Measurements from ENCODE around the gene EDC3.

EDC3 gene

DNA sequence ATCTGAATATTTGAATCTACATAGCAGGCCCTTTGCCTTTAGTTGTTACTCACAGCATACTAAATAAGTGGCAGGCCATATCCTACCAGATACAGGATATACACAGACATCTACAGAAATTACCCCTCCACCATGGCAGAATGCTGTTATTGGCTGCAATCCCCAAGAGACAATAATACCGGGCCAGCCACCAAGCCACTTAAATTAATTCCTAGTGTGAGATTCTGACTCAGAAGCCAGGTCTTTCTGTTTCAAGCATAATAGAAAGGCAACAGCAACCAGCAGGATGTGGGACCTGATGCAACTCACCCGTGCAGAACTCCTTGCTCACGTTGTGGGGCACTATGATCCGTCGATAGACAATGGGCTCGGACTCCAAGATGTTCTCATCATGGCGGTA, 40.4 kb downstream of the EDC3 start:
- Histone ChIP-seq H3K36me3 (ENCODE audit: control insufficient read depth, insufficient read depth, low read length) (peaks cover 12% of the 10 kb centered on the region), H3K4me1 (ENCODE audit: control insufficient read depth, insufficient read depth, low read length, poor library complexity, severe bottlenecking) (no peaks in the 10 kb centered on the region), H3K9me3 (ENCODE audit: control insufficient read depth, low read length) (no peaks in the 10 kb centered on the region), H3K27ac (ENCODE audit: insufficient read depth, low read length, poor library complexity, severe bottlenecking) (no peak overlapping the region), H3K4me3 (ENCODE audit: insufficient read depth, low read depth, low read length, poor library complexity, severe bottlenecking) (no peak overlapping the region), H3K27me3 (replicated peaks; ENCODE audit: control insufficient read depth, insufficient read depth, low read length, poor library complexity, severe bottlenecking) (no peaks in the 10 kb centered on the region)
- no peak for DNase-seq

DNA sequence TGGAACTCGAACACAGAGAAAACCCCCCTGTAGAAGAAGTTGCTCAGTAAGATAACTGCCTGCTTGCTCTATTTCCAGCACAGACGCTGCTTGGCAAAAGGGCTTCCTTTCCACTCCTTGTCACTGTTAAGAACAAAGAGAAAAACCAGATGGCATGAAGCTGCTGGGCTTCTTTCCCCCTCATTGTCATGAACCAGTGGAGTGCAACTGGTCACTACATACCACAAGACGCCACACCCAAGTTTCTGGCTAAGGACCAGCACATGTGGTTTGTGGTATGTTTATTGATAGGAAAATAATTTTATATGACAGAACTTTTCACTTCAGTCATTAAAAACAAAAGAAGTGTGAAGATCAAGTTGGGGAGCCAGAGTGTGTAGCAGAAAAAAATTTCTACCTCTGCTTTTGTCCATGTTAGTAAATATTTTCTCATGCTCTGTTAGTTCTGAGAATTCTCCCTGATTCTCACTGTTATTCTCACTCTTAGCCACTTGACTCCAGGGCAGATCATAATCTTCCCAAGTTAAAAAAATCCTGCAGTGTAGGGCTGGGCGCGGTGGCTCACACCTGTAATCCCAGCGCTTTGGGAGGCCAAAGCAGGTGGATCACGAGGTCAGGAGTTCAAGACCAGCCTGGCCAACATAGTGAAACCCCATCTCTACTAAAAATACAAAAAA, 42.3 kb downstream of the EDC3 start:
- no peak overlapping the region for H3K27ac ChIP-seq (ENCODE audit: insufficient read depth, low read length, poor library complexity, severe bottlenecking)
- no peaks in the 10 kb centered on the region for H3K27me3 ChIP-seq (replicated peaks; ENCODE audit: control insufficient read depth, insufficient read depth, low read length, poor library complexity, severe bottlenecking)
- no peaks in the 10 kb centered on the region for H3K9me3 ChIP-seq (ENCODE audit: control insufficient read depth, low read length)
- no peak for DNase-seq
- peaks cover 12% of the 10 kb centered on the region for H3K36me3 ChIP-seq (ENCODE audit: control insufficient read depth, insufficient read depth, low read length)
- no peak overlapping the region for H3K4me3 ChIP-seq (ENCODE audit: insufficient read depth, low read depth, low read length, poor library complexity, severe bottlenecking)
- no peaks in the 10 kb centered on the region for H3K4me1 ChIP-seq (ENCODE audit: control insufficient read depth, insufficient read depth, low read length, poor library complexity, severe bottlenecking)

- Histone ChIP-seq H3K27me3 (replicated peaks; ENCODE audit: control insufficient read depth, insufficient read depth, low read length, poor library complexity, severe bottlenecking) (no peaks in the 10 kb centered on the region), H3K4me1 (ENCODE audit: control insufficient read depth, insufficient read depth, low read length, poor library complexity, severe bottlenecking) (no peaks in the 10 kb centered on the region), H3K9me3 (ENCODE audit: control insufficient read depth, low read length) (no peaks in the 10 kb centered on the region), H3K4me3 (ENCODE audit: insufficient read depth, low read depth, low read length, poor library complexity, severe bottlenecking) (no peak overlapping the region), H3K27ac (ENCODE audit: insufficient read depth, low read length, poor library complexity, severe bottlenecking) (no peak overlapping the region), H3K36me3 (ENCODE audit: control insufficient read depth, insufficient read depth, low read length) (peaks cover 12% of the 10 kb centered on the region)
- no peak for DNase-seq
These were observed 44.5 kb downstream of the EDC3 start for GRCh38 chr15:74651242-74651741.

DNA sequence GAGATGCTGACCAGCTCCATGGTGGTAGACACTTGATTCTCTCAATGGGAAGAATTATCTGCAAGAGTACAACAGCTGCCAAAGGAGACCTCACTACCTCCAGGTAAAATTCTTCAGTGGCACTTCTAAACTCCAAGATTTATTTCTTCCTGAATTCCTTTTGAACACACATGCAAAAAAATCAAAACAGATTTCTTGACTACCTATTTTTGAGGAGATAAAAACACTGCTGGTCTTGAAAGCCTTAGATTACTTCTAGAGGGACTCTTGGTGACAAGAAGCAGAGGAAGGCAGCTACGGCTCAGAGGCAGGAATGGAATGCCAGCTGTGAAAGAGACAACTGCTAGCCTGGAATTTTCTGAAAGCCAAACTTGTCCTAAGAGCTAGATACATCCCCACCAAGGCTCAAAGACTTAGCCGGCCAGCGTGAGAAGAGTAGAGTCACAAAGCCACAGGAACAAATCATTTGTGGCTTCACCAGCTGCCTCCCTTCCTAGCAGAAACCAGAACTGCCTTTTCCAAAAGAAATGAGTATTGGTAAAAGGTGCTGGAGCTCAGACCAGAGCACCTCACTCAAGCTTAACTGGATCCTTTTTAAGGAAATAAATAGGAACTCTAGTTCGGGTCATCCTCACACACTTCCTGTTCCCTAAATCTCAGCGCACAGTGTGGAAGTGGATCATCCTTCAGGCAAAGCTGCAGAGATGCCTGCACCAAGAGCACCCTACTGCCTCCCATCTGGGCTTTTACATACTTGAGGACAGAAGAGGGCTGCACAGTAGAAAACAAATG, 47.6 kb downstream of the EDC3 start:
- Histone ChIP-seq H3K4me3 (ENCODE audit: insufficient read depth, low read depth, low read length, poor library complexity, severe bottlenecking) (no peak overlapping the region), H3K27ac (ENCODE audit: insufficient read depth, low read length, poor library complexity, severe bottlenecking) (no peak overlapping the region), H3K9me3 (ENCODE audit: control insufficient read depth, low read length) (no peaks in the 10 kb centered on the region), H3K36me3 (ENCODE audit: control insufficient read depth, insufficient read depth, low read length) (peaks cover 5% of the 10 kb centered on the region), H3K27me3 (replicated peaks; ENCODE audit: control insufficient read depth, insufficient read depth, low read length, poor library complexity, severe bottlenecking) (no peaks in the 10 kb centered on the region), H3K4me1 (ENCODE audit: control insufficient read depth, insufficient read depth, low read length, poor library complexity, severe bottlenecking) (no peaks in the 10 kb centered on the region)
- DNase-seq, result no peak

GRCh38 chr15:74646480-74646879, 49.3 kb downstream of the EDC3 start:
- H3K27me3 ChIP-seq (replicated peaks; ENCODE audit: control insufficient read depth, insufficient read depth, low read length, poor library complexity, severe bottlenecking), result no peaks in the 10 kb centered on the region
- no peak for DNase-seq
- H3K27ac ChIP-seq (ENCODE audit: insufficient read depth, low read length, poor library complexity, severe bottlenecking), result no peak overlapping the region
- H3K9me3 ChIP-seq (ENCODE audit: control insufficient read depth, low read length), result no peaks in the 10 kb centered on the region
- H3K4me1 ChIP-seq (ENCODE audit: control insufficient read depth, insufficient read depth, low read length, poor library complexity, severe bottlenecking), result no peaks in the 10 kb centered on the region
- H3K4me3 ChIP-seq (ENCODE audit: insufficient read depth, low read depth, low read length, poor library complexity, severe bottlenecking), result no peak overlapping the region
- peaks cover 4% of the 10 kb centered on the region for H3K36me3 ChIP-seq (ENCODE audit: control insufficient read depth, insufficient read depth, low read length)

DNA sequence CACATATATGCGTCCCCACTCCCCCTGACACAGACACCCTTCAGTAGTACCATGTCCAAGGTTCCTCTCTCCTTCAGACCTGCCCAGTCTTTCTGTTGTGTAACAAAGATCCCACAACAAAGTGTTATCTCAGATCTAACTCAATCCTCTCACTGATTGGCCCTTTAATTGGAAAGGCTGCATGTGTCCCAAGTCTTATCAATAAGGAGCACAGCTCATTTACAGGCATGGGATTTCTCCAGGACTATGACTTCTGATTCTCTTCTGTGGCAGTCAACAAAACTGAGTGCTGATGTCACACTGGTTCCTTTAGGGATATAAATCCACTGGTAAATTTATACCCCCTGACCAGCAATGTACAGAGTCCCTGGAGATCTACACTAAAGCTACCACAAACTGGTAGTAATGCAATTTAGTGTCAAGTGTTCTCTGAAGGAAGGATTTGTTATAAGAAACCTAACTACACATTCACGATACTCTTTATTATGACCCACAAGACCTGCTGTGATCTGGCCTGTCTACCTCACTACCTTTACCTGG, 52.1 kb downstream of the EDC3 start:
- no peaks in the 10 kb centered on the region for H3K9me3 ChIP-seq (ENCODE audit: control insufficient read depth, low read length)
- no peaks in the 10 kb centered on the region for H3K4me1 ChIP-seq (ENCODE audit: control insufficient read depth, insufficient read depth, low read length, poor library complexity, severe bottlenecking)
- H3K27me3 ChIP-seq (replicated peaks; ENCODE audit: control insufficient read depth, insufficient read depth, low read length, poor library complexity, severe bottlenecking), result no peaks in the 10 kb centered on the region
- H3K36me3 ChIP-seq (ENCODE audit: control insufficient read depth, insufficient read depth, low read length), result peaks cover 29% of the 10 kb centered on the region
- H3K27ac ChIP-seq (ENCODE audit: insufficient read depth, low read length, poor library complexity, severe bottlenecking), result no peak overlapping the region
- no peak for DNase-seq
- H3K4me3 ChIP-seq (ENCODE audit: insufficient read depth, low read depth, low read length, poor library complexity, severe bottlenecking), result no peak overlapping the region

- H3K9me3 ChIP-seq (ENCODE audit: control insufficient read depth, low read length), result no peaks in the 10 kb centered on the region
- peaks cover 31% of the 10 kb centered on the region for H3K36me3 ChIP-seq (ENCODE audit: control insufficient read depth, insufficient read depth, low read length)
- H3K27ac ChIP-seq (ENCODE audit: insufficient read depth, low read length, poor library complexity, severe bottlenecking), result no peak overlapping the region
- no peaks in the 10 kb centered on the region for H3K4me1 ChIP-seq (ENCODE audit: control insufficient read depth, insufficient read depth, low read length, poor library complexity, severe bottlenecking)
- no peak overlapping the region for H3K4me3 ChIP-seq (ENCODE audit: insufficient read depth, low read depth, low read length, poor library complexity, severe bottlenecking)
- DNase-seq, result no peak
- H3K27me3 ChIP-seq (replicated peaks; ENCODE audit: control insufficient read depth, insufficient read depth, low read length, poor library complexity, severe bottlenecking), result no peaks in the 10 kb centered on the region
These were observed 52.8 kb downstream of the EDC3 start for GRCh38 chr15:74642734-74643664.

- no peaks in the 10 kb centered on the region for H3K9me3 ChIP-seq (ENCODE audit: control insufficient read depth, low read length)
- no peak overlapping the region for H3K4me3 ChIP-seq (ENCODE audit: insufficient read depth, low read depth, low read length, poor library complexity, severe bottlenecking)
- no peaks in the 10 kb centered on the region for H3K27me3 ChIP-seq (replicated peaks; ENCODE audit: control insufficient read depth, insufficient read depth, low read length, poor library complexity, severe bottlenecking)
- H3K4me1 ChIP-seq (ENCODE audit: control insufficient read depth, insufficient read depth, low read length, poor library complexity, severe bottlenecking), result no peaks in the 10 kb centered on the region
- no peak overlapping the region for H3K27ac ChIP-seq (ENCODE audit: insufficient read depth, low read length, poor library complexity, severe bottlenecking)
- H3K36me3 ChIP-seq (ENCODE audit: control insufficient read depth, insufficient read depth, low read length), result peaks cover 35% of the 10 kb centered on the region
- DNase-seq, result no peak
These were observed 53.5 kb downstream of the EDC3 start for GRCh38 chr15:74642348-74642733.

- no peak overlapping the region for H3K4me3 ChIP-seq (ENCODE audit: insufficient read depth, low read depth, low read length, poor library complexity, severe bottlenecking)
- DNase-seq, result no peak
- no peaks in the 10 kb centered on the region for H3K27me3 ChIP-seq (replicated peaks; ENCODE audit: control insufficient read depth, insufficient read depth, low read length, poor library complexity, severe bottlenecking)
- no peak overlapping the region for H3K27ac ChIP-seq (ENCODE audit: insufficient read depth, low read length, poor library complexity, severe bottlenecking)
- H3K4me1 ChIP-seq (ENCODE audit: control insufficient read depth, insufficient read depth, low read length, poor library complexity, severe bottlenecking), result no peaks in the 10 kb centered on the region
- H3K9me3 ChIP-seq (ENCODE audit: control insufficient read depth, low read length), result no peaks in the 10 kb centered on the region
- H3K36me3 ChIP-seq (ENCODE audit: control insufficient read depth, insufficient read depth, low read length), result peaks cover 44% of the 10 kb centered on the region
These were observed 54.7 kb downstream of the EDC3 start for GRCh38 chr15:74641151-74641550.
